Astrocyte of the hippocampus (primary cell): ENCODE data around the gene PARD3B.

Experiments used
- DNase-seq: peaks from one replicate; pipeline ENCODE4 v3.0.0; 2011; ENCODE audit warnings: low read depth, low spot score

PARD3B gene

DNA sequence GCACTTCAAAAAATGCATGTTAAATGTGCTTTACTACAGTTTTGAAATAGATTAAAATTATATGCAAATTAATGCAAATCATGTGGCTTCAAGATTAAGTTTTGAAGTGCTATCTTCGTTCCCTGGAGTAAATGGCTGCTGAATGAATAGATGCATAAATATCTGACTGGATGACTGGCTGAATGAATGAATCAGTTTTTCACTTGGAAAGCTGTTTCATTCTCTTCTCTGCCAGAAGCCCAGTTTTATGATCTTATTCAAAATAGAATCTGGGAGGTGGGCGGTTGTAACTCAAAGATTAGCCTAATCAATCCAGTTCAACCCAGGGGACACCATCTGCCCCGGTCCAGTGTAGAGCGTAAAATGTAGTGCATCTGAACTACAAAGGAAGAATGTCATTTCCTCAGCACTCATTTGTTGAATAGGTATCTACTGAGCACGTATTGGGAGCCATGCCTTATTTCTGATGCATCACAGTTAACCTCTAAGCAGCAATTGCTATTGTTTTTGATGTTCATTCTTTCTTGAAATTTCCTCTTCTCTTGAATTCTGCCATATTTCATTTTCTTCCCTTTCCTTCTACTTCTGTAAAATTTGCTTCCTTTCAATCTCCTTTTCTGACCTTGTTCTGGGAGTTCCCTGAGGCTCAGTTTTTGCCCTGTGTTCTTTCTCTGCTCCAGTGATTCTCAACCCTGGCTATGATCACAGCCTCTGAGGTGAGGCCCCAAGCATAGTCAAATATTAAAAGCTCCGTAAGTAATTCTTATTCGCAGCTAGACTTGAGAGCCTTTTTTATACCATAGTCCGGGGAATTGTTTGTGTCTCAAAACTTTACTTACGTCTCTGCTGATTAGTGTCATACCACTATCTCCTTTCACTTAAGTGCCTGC, 282.7 kb downstream of the PARD3B start:
- no peak for DNase-seq

DNA sequence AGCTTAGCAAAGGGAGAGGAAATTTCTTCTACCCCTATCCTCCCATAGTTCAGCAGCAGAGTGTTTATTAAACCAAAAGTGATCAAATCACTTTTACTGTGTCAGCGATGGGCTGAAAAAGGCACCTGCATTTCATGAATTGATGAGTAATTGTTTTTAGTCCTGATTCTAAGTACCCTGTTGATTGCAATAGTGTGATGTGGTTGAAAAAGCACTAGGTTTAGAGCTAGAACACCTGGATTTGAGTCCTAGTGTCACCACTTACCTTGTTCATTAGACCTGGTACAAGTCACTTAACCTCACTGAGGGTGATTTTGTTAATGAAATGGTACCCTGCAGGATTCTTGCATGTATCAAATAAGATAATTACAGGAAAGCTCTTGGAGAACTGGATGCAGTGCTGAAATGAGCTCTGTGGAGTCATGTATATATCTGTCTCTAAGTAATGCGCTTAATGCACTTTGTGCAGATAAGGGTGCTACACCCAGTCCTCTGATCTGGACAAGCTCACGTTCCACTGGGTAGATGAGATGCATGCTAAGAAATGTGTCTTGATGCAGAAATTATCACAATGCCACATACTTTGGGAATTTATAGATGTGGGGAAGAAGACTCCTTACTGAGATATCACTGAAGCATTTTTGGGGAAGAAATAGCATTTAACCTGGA, 289.6 kb downstream of the PARD3B start:
- DNase-seq = no peak

DNA sequence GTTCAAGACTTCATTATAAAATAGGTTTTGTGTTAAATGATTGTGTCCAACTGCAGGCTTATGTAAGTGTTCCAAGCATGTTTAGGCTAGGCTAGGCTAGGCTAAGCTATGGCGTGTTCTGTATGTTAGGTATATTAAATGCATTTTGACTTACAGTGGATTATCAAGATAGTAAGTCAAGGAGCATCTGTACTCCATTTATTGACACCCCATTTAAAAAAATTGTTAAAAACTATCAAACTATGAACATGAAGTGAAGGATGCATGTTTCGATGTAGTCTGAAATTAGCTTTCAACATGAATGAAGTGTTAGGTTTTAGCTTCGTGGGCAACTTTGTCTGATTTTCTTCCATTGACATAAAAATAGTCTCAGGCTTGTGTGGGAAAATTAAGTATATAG, 290.5 kb downstream of the PARD3B start:
- DNase-seq = no peak

DNA sequence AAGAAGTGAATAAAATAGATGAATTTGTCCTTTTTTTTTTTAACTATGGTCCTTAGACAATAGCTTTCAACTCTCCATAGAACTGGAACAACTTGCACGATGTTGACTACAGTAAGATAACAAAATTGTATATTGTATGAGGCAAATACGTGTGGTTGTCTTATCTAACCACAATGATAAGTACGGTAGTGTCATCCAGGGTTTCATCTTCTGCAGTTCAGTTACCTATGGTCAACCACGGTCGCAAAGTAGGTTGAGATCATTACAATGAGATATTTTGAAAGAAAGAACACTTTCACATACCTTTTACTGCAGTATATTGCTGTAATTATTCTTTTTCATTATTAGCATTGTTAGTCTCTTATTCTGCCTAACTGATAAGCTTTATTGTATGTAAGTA, 295.2 kb downstream of the PARD3B start:
- DNase-seq = no peak

DNA sequence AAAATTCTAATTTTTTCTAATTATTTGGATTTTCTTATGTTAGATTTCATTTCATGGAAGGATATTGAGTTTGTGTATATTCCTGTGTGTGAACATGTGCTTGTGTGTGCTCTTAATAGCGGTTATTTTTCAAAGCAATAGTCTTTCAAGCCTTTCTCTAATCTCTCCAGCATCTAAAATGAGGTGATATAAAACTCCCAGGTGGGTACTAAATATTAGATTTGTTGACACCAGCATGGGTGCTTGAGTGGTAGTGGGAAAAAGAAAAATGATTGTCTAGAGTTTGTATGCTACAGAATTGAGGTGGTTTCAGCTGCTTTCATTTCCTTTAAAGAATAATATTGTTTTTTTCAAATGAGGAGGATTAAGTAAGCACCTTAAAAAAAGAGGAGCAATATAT, 296.8 kb downstream of the PARD3B start:
- DNase-seq = no peak

DNA sequence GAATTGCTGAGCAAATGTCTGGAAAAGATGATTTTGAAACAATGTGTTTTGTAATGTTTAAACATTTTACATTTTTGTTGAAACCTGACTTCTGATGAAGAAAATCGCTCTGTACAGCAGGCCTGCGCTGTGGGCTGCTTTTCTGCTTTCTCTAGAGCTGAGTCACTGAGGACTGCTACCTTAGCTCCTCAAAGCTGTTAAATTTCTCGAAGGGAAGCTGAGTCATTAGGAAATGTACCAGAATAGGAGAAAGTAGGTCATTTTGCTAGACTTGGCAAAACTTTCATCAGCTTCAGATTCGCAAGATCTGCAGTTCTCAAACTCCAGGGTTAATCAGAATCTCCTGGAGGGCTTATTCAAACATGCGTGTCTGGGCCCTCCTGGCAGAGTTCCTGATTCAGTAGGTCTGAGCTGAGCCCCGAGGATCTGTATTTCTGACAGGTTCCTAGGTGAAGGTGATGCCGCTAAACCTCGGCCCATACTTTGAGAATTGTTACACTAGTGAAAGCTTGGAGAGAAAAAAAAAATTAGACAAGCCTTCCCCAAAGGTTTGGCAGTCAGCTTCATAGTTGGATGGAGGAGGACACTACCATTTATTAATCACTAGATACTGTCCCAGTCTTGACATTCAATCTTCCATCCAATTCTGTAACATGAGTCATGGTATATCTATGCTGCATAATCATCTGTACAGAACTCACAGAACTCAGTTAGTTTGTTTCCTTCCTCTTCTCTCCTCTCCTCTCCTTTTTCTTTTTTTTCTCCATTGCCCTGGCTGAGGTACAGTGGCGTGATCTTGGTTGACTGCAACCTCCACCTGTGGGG, 297.6 kb downstream of the PARD3B start:
- peak; percentile 88 for DNase-seq

DNA sequence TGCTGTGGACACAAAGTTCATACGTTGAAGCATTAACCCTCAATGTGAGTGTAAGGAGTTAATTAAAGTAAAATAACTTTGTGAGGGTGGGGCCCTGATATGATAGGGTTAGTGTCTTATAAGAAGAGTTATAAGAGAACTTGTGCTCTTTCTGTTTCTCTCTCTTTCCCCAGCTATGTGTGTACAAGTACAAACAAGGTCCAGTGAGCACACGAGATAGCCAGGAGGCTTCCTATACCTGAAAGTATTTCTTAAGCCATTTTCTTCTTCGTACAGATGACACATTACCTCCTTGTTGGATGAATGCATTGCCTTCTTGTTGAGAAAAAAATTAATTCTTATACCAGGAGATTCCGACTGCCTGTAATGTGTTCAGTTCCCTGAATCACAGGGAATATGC, 301.2 kb downstream of the PARD3B start:
- DNase-seq = no peak

DNA sequence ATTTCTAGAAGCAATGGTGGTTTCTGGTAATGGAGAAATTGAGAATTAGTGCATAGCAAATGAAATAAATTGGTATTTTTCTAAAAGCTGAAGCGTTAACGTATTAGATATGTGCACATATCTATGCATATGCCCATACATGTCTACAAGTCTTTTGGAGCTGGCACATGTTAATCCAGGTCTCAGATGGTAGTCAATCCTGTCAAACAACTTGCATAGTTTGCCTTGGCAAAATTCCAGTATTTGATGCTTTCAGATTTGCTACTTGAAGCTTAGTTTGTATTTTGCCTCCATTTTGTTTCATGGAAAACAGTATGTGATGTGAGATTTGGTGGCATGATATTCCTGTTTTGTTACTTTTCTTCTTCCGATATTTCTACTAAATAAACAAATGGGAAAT, 304.6 kb downstream of the PARD3B start:
- no peak for DNase-seq

DNA sequence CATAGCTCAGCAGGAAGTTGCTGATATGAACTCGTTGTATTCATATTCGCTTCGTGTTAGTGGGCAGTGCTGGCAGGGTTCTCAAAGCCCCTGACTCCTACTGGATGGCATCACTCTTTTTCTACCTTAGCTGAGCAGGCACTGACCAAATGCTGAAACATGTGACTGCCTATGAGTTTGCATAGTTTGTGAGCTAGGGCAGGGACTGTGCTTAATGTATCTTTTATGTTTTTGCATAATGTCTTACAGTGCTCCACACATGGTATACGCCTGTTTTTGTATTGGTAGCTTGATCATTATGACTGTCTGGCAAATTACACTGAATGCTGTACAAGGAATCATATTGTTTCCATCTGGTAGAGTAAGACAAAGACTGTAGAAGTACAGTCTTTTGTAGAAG, 305.3 kb downstream of the PARD3B start:
- DNase-seq = no peak

DNA sequence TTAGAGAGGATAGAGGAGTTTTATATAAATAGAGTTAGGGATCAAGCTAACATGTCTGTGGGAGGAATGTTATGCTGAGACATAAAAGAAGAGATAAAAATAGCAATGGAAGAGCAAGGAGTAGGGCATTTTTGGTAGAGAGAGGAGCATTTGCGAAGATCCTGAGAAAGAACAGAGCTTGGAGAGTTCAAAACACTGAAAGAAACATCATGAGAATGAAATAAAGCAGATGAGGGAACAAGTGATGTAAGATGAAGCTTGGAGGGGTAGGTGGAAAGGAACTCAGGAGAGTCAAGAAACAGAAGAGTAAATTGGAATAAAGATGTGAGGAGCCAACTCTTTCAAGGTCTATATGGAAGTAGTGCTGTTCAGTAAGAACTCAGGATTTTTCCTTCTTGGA, 308.6 kb downstream of the PARD3B start:
- no peak for DNase-seq

DNA sequence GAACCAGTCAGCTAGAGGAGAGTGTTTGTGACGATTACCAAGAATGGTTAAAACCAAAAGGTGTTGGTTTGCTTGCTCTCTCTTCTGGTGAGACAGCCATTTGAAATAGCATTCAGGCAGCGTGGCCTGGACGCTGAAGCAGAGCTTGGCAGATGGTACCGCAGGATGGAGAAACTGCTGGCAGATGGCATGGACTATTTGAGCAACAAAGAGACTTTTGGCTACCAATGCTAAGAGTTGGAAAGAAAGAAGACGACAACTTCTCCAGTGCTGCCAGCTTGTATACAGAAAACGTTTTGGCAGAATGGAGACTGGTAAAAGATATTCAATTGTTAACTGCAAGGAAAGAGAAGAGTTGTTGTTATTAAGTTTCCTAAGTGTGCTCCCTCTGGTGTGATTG, 315.0 kb downstream of the PARD3B start:
- DNase-seq = no peak

DNA sequence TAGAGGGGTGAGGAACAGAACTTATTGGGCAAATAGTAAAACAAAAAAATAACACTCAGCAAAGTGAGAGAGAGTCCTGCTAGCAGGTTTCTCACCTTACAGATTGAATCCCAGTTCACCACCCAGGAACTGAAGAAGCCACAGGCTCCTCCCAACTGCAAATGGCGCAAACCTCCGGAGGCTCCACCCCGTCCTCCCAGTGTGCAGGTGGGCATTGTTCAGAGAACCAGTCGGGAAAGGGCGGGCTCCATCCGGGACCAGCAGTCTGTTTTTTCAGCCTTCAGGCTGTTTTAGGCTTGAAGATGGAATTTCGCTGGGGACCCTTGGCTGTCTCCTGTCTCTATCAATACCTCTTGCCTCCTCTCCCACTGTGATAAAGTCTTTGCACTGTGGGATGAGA, 317.5 kb downstream of the PARD3B start:
- no peak for DNase-seq

DNA sequence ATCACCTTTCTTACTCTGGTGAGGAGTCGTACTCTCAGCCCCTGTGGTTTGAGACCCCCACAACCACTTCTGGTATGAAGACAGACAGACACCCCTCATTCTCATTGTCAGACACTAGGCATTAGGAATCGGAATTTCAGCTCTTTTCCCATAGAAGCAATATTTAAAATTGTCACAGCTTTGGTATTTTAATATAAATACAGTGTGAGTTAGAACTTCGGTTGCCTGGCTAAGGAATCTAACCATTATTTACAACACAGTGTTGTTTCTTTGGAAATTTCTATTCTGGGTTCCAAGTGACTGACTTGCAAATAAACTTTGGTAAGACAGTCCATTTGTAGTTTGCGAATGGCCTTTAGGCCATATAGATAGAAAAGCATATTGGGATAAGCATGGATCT, 318.1 kb downstream of the PARD3B start:
- no peak for DNase-seq

DNA sequence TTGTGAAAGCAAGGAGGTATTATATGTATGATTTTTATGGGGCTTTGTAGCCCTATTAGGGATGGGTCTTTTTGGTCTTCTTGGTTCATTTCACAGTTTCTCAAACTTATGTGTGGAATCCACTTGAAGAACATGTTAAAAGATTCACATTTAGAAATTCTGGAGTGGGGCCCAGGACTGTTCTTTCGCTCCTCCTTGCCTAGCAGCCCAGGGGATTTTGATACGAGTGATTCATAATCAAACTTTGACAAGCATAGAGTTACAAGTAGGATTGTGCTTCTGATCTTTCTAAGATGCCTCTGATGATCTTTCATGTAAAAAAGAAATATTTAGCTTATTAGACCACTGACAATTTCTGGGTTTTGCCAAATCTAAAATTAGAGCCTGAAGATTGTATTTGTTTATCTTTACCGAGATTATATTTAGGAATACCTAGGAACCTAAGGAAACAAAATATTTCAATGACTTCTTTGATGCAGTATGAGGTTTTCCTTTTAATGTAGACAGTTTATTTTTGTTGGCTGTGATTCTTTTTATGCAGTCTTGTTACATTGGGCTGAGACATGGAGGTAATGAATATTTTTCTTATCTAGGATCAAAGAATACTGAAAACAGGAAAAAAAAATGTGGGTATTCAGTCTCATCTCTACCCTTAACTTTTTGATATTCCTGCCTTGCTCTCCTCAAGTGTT, 324.0 kb downstream of the PARD3B start:
- peak; percentile 54 for DNase-seq

DNA sequence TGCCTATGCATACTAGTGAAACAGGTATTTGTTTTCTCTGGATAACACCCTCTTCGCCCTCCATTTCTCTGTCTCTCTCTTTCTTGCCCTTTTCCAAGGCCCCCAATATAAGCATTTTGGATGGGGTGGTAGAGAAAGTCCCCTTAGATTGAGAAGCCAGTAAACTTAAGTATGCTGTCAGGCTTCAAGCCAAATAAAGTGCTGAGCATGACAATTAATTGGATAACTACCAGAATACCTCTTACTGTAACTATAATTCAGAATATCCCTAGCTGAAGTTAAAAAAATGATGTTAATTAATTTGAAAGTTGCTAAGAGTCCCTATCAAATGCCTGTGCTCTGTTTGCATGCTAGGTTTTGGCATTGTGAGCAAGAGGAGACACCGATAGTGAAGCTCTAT, 324.8 kb downstream of the PARD3B start:
- DNase-seq = no peak

DNA sequence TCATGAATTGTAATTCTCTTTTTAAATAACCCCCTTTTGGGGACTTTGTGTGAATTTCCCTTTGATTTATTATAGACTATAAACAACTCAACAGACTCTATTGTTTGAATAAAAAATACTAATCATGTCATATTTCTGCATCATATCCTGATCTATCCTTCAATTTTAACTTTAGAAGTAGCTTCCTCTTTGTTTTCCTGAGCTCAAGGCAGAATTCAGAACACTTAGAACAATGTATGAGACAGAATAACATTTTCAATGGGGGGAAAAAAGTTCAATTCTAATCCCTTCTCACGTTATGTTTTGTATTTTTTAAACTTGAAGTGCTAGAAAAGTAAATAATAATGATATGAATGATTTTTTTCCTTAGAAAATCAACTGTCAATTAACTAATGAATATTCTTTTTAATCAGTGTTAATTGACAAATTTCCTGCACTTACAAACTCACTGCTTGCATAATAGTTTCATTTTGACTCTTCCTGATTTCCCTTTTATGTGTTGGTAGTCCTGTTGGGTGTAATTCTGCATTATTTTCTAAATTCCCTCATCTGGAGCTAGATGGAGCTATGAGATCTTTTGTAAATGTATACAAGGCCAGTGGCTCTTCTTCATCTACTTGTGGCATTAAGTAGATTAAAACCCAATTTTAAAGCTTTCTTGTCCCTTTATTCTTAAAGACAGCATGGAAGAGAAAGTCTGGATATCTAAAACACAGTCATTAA, 326.1 kb downstream of the PARD3B start:
- DNase-seq = peak; percentile 63

DNA sequence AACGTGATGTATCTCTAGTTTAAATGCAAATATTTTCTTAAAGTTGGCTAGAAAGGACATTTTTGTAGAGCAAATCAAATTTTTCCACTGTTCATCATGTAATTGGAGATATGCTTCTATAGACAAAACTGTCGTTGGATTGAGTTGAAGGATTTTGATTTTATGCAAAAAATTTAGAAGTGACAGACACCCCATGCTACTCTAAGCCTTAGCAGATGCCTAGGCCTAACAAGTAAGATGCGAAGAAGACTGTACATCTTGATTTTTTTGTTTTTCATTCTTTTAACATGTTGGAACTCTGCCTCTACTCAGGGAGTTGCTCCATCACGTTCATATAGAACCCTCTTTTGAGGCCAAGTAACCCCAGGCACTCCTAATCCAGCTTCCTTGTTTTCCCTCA, 331.0 kb downstream of the PARD3B start:
- no peak for DNase-seq

DNA sequence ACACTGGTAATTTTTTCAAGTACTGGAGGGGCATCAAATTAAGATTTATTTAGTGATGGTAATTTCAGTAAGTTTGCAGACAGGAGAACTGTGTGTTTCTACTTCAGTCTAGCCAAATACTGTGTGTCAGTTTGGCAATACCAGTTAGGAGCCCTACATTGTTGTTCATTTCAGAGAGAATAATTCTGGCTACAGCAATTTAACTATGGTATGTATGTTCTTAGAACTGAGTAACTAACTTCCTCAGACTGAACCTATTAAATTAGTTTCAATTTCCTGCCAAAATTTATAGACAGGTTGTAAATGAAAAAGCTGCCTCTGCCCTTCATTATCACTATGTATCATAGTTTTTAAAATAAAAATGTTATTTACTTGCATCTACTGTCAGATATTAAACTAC, 332.4 kb downstream of the PARD3B start:
- no peak for DNase-seq

DNA sequence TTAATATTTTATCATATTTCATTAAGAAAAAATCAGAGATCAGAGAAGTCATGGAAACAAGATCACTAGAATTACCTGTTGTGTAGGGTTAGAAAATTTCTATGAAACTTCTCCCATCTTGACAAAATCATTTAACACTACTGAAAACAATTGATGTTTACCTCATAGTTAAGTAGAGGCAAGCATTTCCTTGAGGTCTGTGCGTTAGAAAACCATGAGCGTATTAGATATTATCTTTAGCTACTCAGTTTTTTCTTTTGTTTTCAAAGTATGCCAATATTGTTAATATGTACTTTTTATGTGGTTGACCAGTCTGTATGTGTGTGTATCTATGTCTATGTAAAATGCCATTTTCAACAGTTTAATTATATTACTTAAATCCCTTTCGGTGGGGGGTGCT, 335.7 kb downstream of the PARD3B start:
- no peak for DNase-seq

DNA sequence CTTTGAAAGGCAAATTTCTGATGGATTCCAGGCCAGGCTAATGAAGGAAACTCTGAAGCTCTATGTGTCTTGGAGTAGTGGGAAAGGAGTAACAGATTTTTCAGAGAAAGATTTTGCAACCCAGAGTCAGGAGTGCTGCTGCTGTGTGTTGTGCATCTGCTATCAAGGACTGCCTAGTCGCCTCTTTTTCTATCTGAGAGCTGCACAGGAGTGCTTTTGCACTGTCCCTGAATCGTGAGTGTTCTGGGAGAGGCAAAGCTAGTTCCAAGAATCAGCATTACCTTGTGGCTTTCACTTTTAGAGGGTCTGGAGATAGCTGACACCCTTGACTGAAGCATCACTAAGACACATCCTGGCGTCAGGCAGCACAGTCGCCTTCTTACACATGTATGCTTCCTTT, 336.4 kb downstream of the PARD3B start:
- no peak for DNase-seq

DNA sequence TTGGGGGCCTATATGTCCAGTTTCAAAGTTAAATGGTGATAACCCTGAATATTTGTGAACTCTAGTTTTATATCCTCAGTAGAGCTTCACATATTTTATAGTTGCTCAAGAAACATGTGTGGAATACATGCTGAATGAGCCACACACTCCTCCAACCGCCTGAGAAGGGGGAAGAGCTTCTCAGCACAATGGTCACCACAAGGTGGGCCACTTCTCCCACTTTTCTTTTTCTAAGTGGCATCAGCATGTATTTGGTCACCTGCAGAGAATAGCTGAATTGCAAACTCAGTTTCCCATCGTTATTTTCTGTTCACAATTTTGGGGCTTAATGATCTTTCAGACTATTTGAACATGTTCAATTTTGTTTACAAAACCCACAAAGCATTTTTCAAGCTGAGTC, 340.5 kb downstream of the PARD3B start:
- DNase-seq = no peak
